ENCODE results near the gene KRTAP3-2.
A peak's percentile ranks its signal among the peaks of the same experiment; 100 is the strongest.

KRTAP3-2 gene

GRCh38 chr17:41016578-41017215 lies 17.0 kb upstream of the KRTAP3-2 start:
- H3K27me3 Mint-ChIP-seq, result peaks cover 2% of the 10 kb centered on the region
- H3K27ac Mint-ChIP-seq, result no peak overlapping the region
- H3K9me3 Mint-ChIP-seq, result no peaks in the 10 kb centered on the region
- no peaks in the 10 kb centered on the region for H3K4me1 Mint-ChIP-seq
- no peak overlapping the region for H3K4me3 Mint-ChIP-seq
- no peaks in the 10 kb centered on the region for H3K36me3 Mint-ChIP-seq

GRCh38 chr17:41015454-41015853 lies 15.7 kb upstream of the KRTAP3-2 start:
- Mint-ChIP-seq H3K4me3 (no peak overlapping the region), H3K9me3 (no peaks in the 10 kb centered on the region), H3K36me3 (no peaks in the 10 kb centered on the region), H3K27me3 (peaks cover 2% of the 10 kb centered on the region), H3K4me1 (no peaks in the 10 kb centered on the region), H3K27ac (no peak overlapping the region)

GRCh38 chr17:41013606-41014005 lies 13.9 kb upstream of the KRTAP3-2 start:
- Mint-ChIP-seq H3K4me1 (no peaks in the 10 kb centered on the region), H3K27ac (no peak overlapping the region), H3K9me3 (no peaks in the 10 kb centered on the region), H3K4me3 (no peak overlapping the region), H3K27me3 (peaks cover 2% of the 10 kb centered on the region), H3K36me3 (no peaks in the 10 kb centered on the region)

- Mint-ChIP-seq H3K4me3 (no peak overlapping the region), H3K36me3 (no peaks in the 10 kb centered on the region), H3K27ac (no peak overlapping the region), H3K27me3 (peaks cover 2% of the 10 kb centered on the region), H3K9me3 (no peaks in the 10 kb centered on the region), H3K4me1 (no peaks in the 10 kb centered on the region)
These were observed 13.5 kb upstream of the KRTAP3-2 start for GRCh38 chr17:41013181-41013580.

GRCh38 chr17:41012326-41013120 lies 12.8 kb upstream of the KRTAP3-2 start:
- no peaks in the 10 kb centered on the region for H3K9me3 Mint-ChIP-seq
- no peaks in the 10 kb centered on the region for H3K36me3 Mint-ChIP-seq
- peaks cover 2% of the 10 kb centered on the region for H3K27me3 Mint-ChIP-seq
- no peaks in the 10 kb centered on the region for H3K4me1 Mint-ChIP-seq
- no peak overlapping the region for H3K4me3 Mint-ChIP-seq
- peak overlapping the region; percentile 9 for H3K27ac Mint-ChIP-seq

GRCh38 chr17:41010441-41010840 lies 10.7 kb upstream of the KRTAP3-2 start:
- Mint-ChIP-seq H3K36me3 (no peaks in the 10 kb centered on the region), H3K27me3 (peaks cover 2% of the 10 kb centered on the region), H3K27ac (no peak overlapping the region), H3K4me3 (no peak overlapping the region), H3K4me1 (no peaks in the 10 kb centered on the region), H3K9me3 (no peaks in the 10 kb centered on the region)

GRCh38 chr17:41009936-41010335 lies 10.2 kb upstream of the KRTAP3-2 start:
- no peak overlapping the region for H3K4me3 Mint-ChIP-seq
- no peaks in the 10 kb centered on the region for H3K36me3 Mint-ChIP-seq
- no peaks in the 10 kb centered on the region for H3K4me1 Mint-ChIP-seq
- no peaks in the 10 kb centered on the region for H3K9me3 Mint-ChIP-seq
- H3K27me3 Mint-ChIP-seq, result peaks cover 2% of the 10 kb centered on the region
- no peak overlapping the region for H3K27ac Mint-ChIP-seq

GRCh38 chr17:41009301-41009760 lies 9.6 kb upstream of the KRTAP3-2 start:
- Mint-ChIP-seq H3K4me3 (no peak overlapping the region), H3K27ac (no peak overlapping the region), H3K27me3 (no peaks in the 10 kb centered on the region), H3K4me1 (no peaks in the 10 kb centered on the region), H3K9me3 (no peaks in the 10 kb centered on the region), H3K36me3 (no peaks in the 10 kb centered on the region)

GRCh38 chr17:41008811-41009210 lies 9.1 kb upstream of the KRTAP3-2 start, which contains the start of gene KRTAP3-1:
TSS of gene KRTAP3-1 (minus strand) at chr17:41009128. CDS start at chr17:41009074, 54 bp downstream.
- H3K4me1 Mint-ChIP-seq, result no peaks in the 10 kb centered on the region
- no peaks in the 10 kb centered on the region for H3K27me3 Mint-ChIP-seq
- H3K9me3 Mint-ChIP-seq, result no peaks in the 10 kb centered on the region
- no peaks in the 10 kb centered on the region for H3K36me3 Mint-ChIP-seq
- no peak within 1 kb of the TSS for H3K4me3 Mint-ChIP-seq
- H3K27ac Mint-ChIP-seq, result no peak within 1 kb of the TSS

GRCh38 chr17:41004397-41004796 lies 4.7 kb upstream of the KRTAP3-2 start:
- H3K4me1 Mint-ChIP-seq, result no peaks in the 10 kb centered on the region
- H3K4me3 Mint-ChIP-seq, result no peak overlapping the region
- no peaks in the 10 kb centered on the region for H3K9me3 Mint-ChIP-seq
- peaks cover 2% of the 10 kb centered on the region for H3K36me3 Mint-ChIP-seq
- no peak overlapping the region for H3K27ac Mint-ChIP-seq
- peaks cover 2% of the 10 kb centered on the region for H3K27me3 Mint-ChIP-seq

- peaks cover 2% of the 10 kb centered on the region for H3K36me3 Mint-ChIP-seq
- H3K27me3 Mint-ChIP-seq, result peaks cover 4% of the 10 kb centered on the region
- no peaks in the 10 kb centered on the region for H3K4me1 Mint-ChIP-seq
- H3K27ac Mint-ChIP-seq, result no peak overlapping the region
- H3K4me3 Mint-ChIP-seq, result no peak overlapping the region
- H3K9me3 Mint-ChIP-seq, result no peaks in the 10 kb centered on the region
These were observed 4.2 kb upstream of the KRTAP3-2 start for GRCh38 chr17:41003926-41004325.

GRCh38 chr17:41002814-41003213 lies 3.1 kb upstream of the KRTAP3-2 start:
- Mint-ChIP-seq H3K27me3 (peaks cover 7% of the 10 kb centered on the region), H3K4me1 (no peaks in the 10 kb centered on the region), H3K9me3 (no peaks in the 10 kb centered on the region), H3K36me3 (peaks cover 2% of the 10 kb centered on the region), H3K4me3 (no peak overlapping the region), H3K27ac (no peak overlapping the region)

GRCh38 chr17:41001795-41002194 lies 2.1 kb upstream of the KRTAP3-2 start:
- no peaks in the 10 kb centered on the region for H3K9me3 Mint-ChIP-seq
- H3K4me3 Mint-ChIP-seq, result no peak overlapping the region
- H3K36me3 Mint-ChIP-seq, result peaks cover 2% of the 10 kb centered on the region
- H3K27me3 Mint-ChIP-seq, result peaks cover 9% of the 10 kb centered on the region
- no peaks in the 10 kb centered on the region for H3K4me1 Mint-ChIP-seq
- no peak overlapping the region for H3K27ac Mint-ChIP-seq

- no peaks in the 10 kb centered on the region for H3K9me3 Mint-ChIP-seq
- H3K27ac Mint-ChIP-seq, result no peak overlapping the region
- no peak overlapping the region for H3K4me3 Mint-ChIP-seq
- no peaks in the 10 kb centered on the region for H3K4me1 Mint-ChIP-seq
- peaks cover 20% of the 10 kb centered on the region for H3K27me3 Mint-ChIP-seq
- H3K36me3 Mint-ChIP-seq, result peaks cover 2% of the 10 kb centered on the region
These were observed 2.3 kb downstream of the KRTAP3-2 start for GRCh38 chr17:40997361-40997760.

GRCh38 chr17:40996829-40997228 lies 2.9 kb downstream of the KRTAP3-2 start:
- H3K4me3 Mint-ChIP-seq, result no peak overlapping the region
- H3K4me1 Mint-ChIP-seq, result no peaks in the 10 kb centered on the region
- no peak overlapping the region for H3K27ac Mint-ChIP-seq
- H3K9me3 Mint-ChIP-seq, result no peaks in the 10 kb centered on the region
- H3K36me3 Mint-ChIP-seq, result peaks cover 2% of the 10 kb centered on the region
- H3K27me3 Mint-ChIP-seq, result peaks cover 23% of the 10 kb centered on the region

- H3K4me3 Mint-ChIP-seq, result no peak overlapping the region
- H3K27me3 Mint-ChIP-seq, result peaks cover 23% of the 10 kb centered on the region
- H3K9me3 Mint-ChIP-seq, result no peaks in the 10 kb centered on the region
- no peaks in the 10 kb centered on the region for H3K4me1 Mint-ChIP-seq
- peaks cover 2% of the 10 kb centered on the region for H3K36me3 Mint-ChIP-seq
- H3K27ac Mint-ChIP-seq, result no peak overlapping the region
These were observed 4.6 kb downstream of the KRTAP3-2 start for GRCh38 chr17:40995116-40995515.
